ENCODE results near the gene FAM13A.

FAM13A gene

GRCh38 chr4:88933414-88934160 is 123.4 kb downstream of the FAM13A start:
- H3K9ac ChIP-seq (ENCODE audit: low read depth, low read length, poor library complexity): no peak overlapping the region
- no peak overlapping the region for H3K27ac ChIP-seq (replicated peaks; ENCODE audit: low read length)
- H2AK5ac ChIP-seq (ENCODE audit: low read depth, low read length): no peak overlapping the region
- H4K91ac ChIP-seq (ENCODE audit: low read depth, low read length, poor library complexity): no peak overlapping the region
- no peak overlapping the region for H3K23ac ChIP-seq (ENCODE audit: low read depth, low read length, poor library complexity)
- no peaks in the 10 kb centered on the region for H3K4me1 ChIP-seq (ENCODE audit: control insufficient read depth in 2 of 2, insufficient read depth in 1 of 2, low read depth in 1 of 2, low read length in 2 of 2)
- WGBS, 2 donors (ENCODE audit: extremely low coverage in 2 of 2, insufficient read length in 2 of 2, insufficient replicate concordance in 1 of 2): no CpG with 5 or more reads among the region's 3 CpGs
- H2BK120ac ChIP-seq (ENCODE audit: low read depth, low read length): no peak overlapping the region
- H3K36me3 ChIP-seq (replicated peaks in 1 of 2; ENCODE audit: control insufficient read depth in 2 of 2, insufficient read depth in 2 of 2, low read length in 2 of 2): peaks cover 0 to 3% of the 10 kb centered on the region in 2 donors
- H2BK15ac ChIP-seq (ENCODE audit: low read length): no peak overlapping the region
- H3K4me3 ChIP-seq (ENCODE audit: low read length in 2 of 2): no peak overlapping the region
- no peak overlapping the region for H3K4me2 ChIP-seq (ENCODE audit: insufficient read depth, low read length, poor library complexity, severe bottlenecking)
- no peak for DNase-seq (ENCODE audit: low spot score)
- H3K27me3 ChIP-seq (ENCODE audit: control insufficient read depth in 3 of 3, insufficient read depth in 3 of 3, low read depth in 1 of 3, low read length in 3 of 3): no peaks in the 10 kb centered on the region
- H3K79me1 ChIP-seq (ENCODE audit: low read depth, low read length): no peaks in the 10 kb centered on the region
- H2BK5ac ChIP-seq (ENCODE audit: low read length): no peak overlapping the region
- H3K9me3 ChIP-seq (replicated peaks in 1 of 2; ENCODE audit: control insufficient read depth in 2 of 2, insufficient read depth in 1 of 2, low read depth in 1 of 2, low read length in 2 of 2): no peaks in the 10 kb centered on the region
- no peak overlapping the region for H2AFZ ChIP-seq (ENCODE audit: low read length)
- no peak overlapping the region for H3K4ac ChIP-seq (ENCODE audit: low read length)
- H2BK12ac ChIP-seq (ENCODE audit: low read length): no peak overlapping the region
- no peak overlapping the region for H3K18ac ChIP-seq (ENCODE audit: low read length)
- H4K8ac ChIP-seq (ENCODE audit: low read depth, low read length): no peak overlapping the region
- H3K14ac ChIP-seq (ENCODE audit: low read length): no peak overlapping the region

DNA sequence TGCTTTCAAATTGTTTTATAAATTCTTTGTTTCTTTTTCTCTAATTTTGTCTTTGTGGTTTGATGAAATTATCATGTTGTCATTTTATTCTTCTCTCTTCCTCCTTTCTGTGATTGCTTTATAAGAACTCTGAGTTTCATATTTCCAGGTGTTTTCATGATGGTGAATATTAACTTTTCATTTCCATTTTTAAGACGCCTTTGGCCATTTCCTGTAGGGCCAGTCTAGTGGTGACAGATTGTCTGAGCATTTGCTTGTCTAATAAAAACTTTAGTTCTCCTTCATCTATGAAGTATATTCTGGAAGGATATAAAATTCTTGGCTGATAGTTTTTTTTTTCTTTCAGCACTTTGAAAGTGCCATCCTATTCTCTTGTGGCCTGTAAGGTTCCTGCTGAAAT is 128.1 kb downstream of the FAM13A start:
- no peak overlapping the region for H2BK15ac ChIP-seq (ENCODE audit: low read length)
- H3K14ac ChIP-seq (ENCODE audit: low read length): no peak overlapping the region
- H2AK5ac ChIP-seq (ENCODE audit: low read depth, low read length): no peak overlapping the region
- no CpG with 5 or more reads among the region's 1 CpG for WGBS, 2 donors (ENCODE audit: extremely low coverage in 2 of 2, insufficient read length in 2 of 2, insufficient replicate concordance in 1 of 2)
- H3K36me3 ChIP-seq (replicated peaks in 1 of 2; ENCODE audit: control insufficient read depth in 2 of 2, insufficient read depth in 2 of 2, low read length in 2 of 2): peaks cover 0 to 2% of the 10 kb centered on the region in 2 donors
- no peak overlapping the region for H3K4me3 ChIP-seq (ENCODE audit: low read length in 2 of 2)
- H3K9me3 ChIP-seq (replicated peaks in 1 of 2; ENCODE audit: control insufficient read depth in 2 of 2, insufficient read depth in 1 of 2, low read depth in 1 of 2, low read length in 2 of 2): peaks cover 0 to 2% of the 10 kb centered on the region in 2 donors
- no peak overlapping the region for H2BK5ac ChIP-seq (ENCODE audit: low read length)
- no peak overlapping the region for H3K9ac ChIP-seq (ENCODE audit: low read depth, low read length, poor library complexity)
- no peak overlapping the region for H2BK120ac ChIP-seq (ENCODE audit: low read depth, low read length)
- H4K8ac ChIP-seq (ENCODE audit: low read depth, low read length): no peak overlapping the region
- H3K4ac ChIP-seq (ENCODE audit: low read length): no peak overlapping the region
- no peak overlapping the region for H2AFZ ChIP-seq (ENCODE audit: low read length)
- no peak overlapping the region for H2BK12ac ChIP-seq (ENCODE audit: low read length)
- no peak overlapping the region for H3K4me2 ChIP-seq (ENCODE audit: insufficient read depth, low read length, poor library complexity, severe bottlenecking)
- H3K23ac ChIP-seq (ENCODE audit: low read depth, low read length, poor library complexity): no peak overlapping the region
- H3K27ac ChIP-seq (replicated peaks; ENCODE audit: low read length): no peak overlapping the region
- no peak overlapping the region for H4K91ac ChIP-seq (ENCODE audit: low read depth, low read length, poor library complexity)
- no peaks in the 10 kb centered on the region for H3K27me3 ChIP-seq (ENCODE audit: control insufficient read depth in 3 of 3, insufficient read depth in 3 of 3, low read depth in 1 of 3, low read length in 3 of 3)
- no peaks in the 10 kb centered on the region for H3K4me1 ChIP-seq (ENCODE audit: control insufficient read depth in 2 of 2, insufficient read depth in 1 of 2, low read depth in 1 of 2, low read length in 2 of 2)
- no peak for DNase-seq (ENCODE audit: low spot score)
- no peak overlapping the region for H3K18ac ChIP-seq (ENCODE audit: low read length)
- no peaks in the 10 kb centered on the region for H3K79me1 ChIP-seq (ENCODE audit: low read depth, low read length)

DNA sequence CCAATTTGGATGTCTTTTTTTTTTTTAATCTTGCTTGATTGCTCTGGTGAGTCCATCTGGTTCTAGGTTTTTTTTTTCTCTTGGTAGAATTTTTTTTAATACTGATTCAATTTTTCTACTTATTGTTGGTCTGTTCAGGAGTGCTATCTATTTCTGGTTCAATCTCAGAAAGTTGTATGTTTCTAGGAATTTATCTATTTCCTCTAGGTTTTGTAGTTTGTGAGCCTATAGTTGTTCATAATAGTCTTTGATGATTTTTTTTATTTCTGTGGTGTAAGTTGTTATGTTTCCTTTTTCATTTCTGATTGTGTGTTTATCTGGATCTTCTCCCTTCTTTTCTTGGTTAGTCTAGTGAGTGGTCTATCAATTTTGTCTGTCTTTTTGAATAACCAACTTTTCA is 129.6 kb downstream of the FAM13A start:
- no peak overlapping the region for H4K91ac ChIP-seq (ENCODE audit: low read depth, low read length, poor library complexity)
- H2BK120ac ChIP-seq (ENCODE audit: low read depth, low read length): no peak overlapping the region
- H3K36me3 ChIP-seq (replicated peaks in 1 of 2; ENCODE audit: control insufficient read depth in 2 of 2, insufficient read depth in 2 of 2, low read length in 2 of 2): peaks cover 0 to 2% of the 10 kb centered on the region in 2 donors
- H3K27ac ChIP-seq (replicated peaks; ENCODE audit: low read length): no peak overlapping the region
- no peak overlapping the region for H2AK5ac ChIP-seq (ENCODE audit: low read depth, low read length)
- peaks cover 0 to 2% of the 10 kb centered on the region in 2 donors for H3K9me3 ChIP-seq (replicated peaks in 1 of 2; ENCODE audit: control insufficient read depth in 2 of 2, insufficient read depth in 1 of 2, low read depth in 1 of 2, low read length in 2 of 2)
- DNase-seq (ENCODE audit: low spot score): no peak
- no peak overlapping the region for H2BK15ac ChIP-seq (ENCODE audit: low read length)
- no peak overlapping the region for H2AFZ ChIP-seq (ENCODE audit: low read length)
- no peak overlapping the region for H4K8ac ChIP-seq (ENCODE audit: low read depth, low read length)
- no peak overlapping the region for H2BK12ac ChIP-seq (ENCODE audit: low read length)
- no peaks in the 10 kb centered on the region for H3K27me3 ChIP-seq (ENCODE audit: control insufficient read depth in 3 of 3, insufficient read depth in 3 of 3, low read depth in 1 of 3, low read length in 3 of 3)
- H3K4me2 ChIP-seq (ENCODE audit: insufficient read depth, low read length, poor library complexity, severe bottlenecking): no peak overlapping the region
- no peak overlapping the region for H3K18ac ChIP-seq (ENCODE audit: low read length)
- no peaks in the 10 kb centered on the region for H3K79me1 ChIP-seq (ENCODE audit: low read depth, low read length)
- H2BK5ac ChIP-seq (ENCODE audit: low read length): no peak overlapping the region
- no peaks in the 10 kb centered on the region for H3K4me1 ChIP-seq (ENCODE audit: control insufficient read depth in 2 of 2, insufficient read depth in 1 of 2, low read depth in 1 of 2, low read length in 2 of 2)
- no peak overlapping the region for H3K4ac ChIP-seq (ENCODE audit: low read length)
- H3K14ac ChIP-seq (ENCODE audit: low read length): no peak overlapping the region
- no peak overlapping the region for H3K9ac ChIP-seq (ENCODE audit: low read depth, low read length, poor library complexity)
- H3K4me3 ChIP-seq (ENCODE audit: low read length in 2 of 2): no peak overlapping the region
- no peak overlapping the region for H3K23ac ChIP-seq (ENCODE audit: low read depth, low read length, poor library complexity)

GRCh38 chr4:88919056-88919455 is 137.9 kb downstream of the FAM13A start:
- H2BK15ac ChIP-seq (ENCODE audit: low read length): no peak overlapping the region
- H3K27me3 ChIP-seq (ENCODE audit: control insufficient read depth in 3 of 3, insufficient read depth in 3 of 3, low read depth in 1 of 3, low read length in 3 of 3): no peaks in the 10 kb centered on the region
- no peak overlapping the region for H3K4me2 ChIP-seq (ENCODE audit: insufficient read depth, low read length, poor library complexity, severe bottlenecking)
- no peak overlapping the region for H4K91ac ChIP-seq (ENCODE audit: low read depth, low read length, poor library complexity)
- peaks cover 2% of the 10 kb centered on the region for H3K79me1 ChIP-seq (ENCODE audit: low read depth, low read length)
- no peak for DNase-seq (ENCODE audit: low spot score)
- H3K9me3 ChIP-seq (replicated peaks in 1 of 2; ENCODE audit: control insufficient read depth in 2 of 2, insufficient read depth in 1 of 2, low read depth in 1 of 2, low read length in 2 of 2): peaks cover 1 to 7% of the 10 kb centered on the region in 2 donors
- no peaks in the 10 kb centered on the region for H3K4me1 ChIP-seq (ENCODE audit: control insufficient read depth in 2 of 2, insufficient read depth in 1 of 2, low read depth in 1 of 2, low read length in 2 of 2)
- no peak overlapping the region for H2BK5ac ChIP-seq (ENCODE audit: low read length)
- no peak overlapping the region for H3K23ac ChIP-seq (ENCODE audit: low read depth, low read length, poor library complexity)
- H3K4me3 ChIP-seq (ENCODE audit: low read length in 2 of 2): no peak overlapping the region
- no peak overlapping the region for H2BK12ac ChIP-seq (ENCODE audit: low read length)
- H3K4ac ChIP-seq (ENCODE audit: low read length): no peak overlapping the region
- peaks cover 0 to 3% of the 10 kb centered on the region in 2 donors for H3K36me3 ChIP-seq (replicated peaks in 1 of 2; ENCODE audit: control insufficient read depth in 2 of 2, insufficient read depth in 2 of 2, low read length in 2 of 2)
- H3K18ac ChIP-seq (ENCODE audit: low read length): no peak overlapping the region
- H3K27ac ChIP-seq (replicated peaks; ENCODE audit: low read length): no peak overlapping the region
- H2BK120ac ChIP-seq (ENCODE audit: low read depth, low read length): no peak overlapping the region
- no peak overlapping the region for H4K8ac ChIP-seq (ENCODE audit: low read depth, low read length)
- no peak overlapping the region for H3K9ac ChIP-seq (ENCODE audit: low read depth, low read length, poor library complexity)
- no peak overlapping the region for H2AFZ ChIP-seq (ENCODE audit: low read length)
- H2AK5ac ChIP-seq (ENCODE audit: low read depth, low read length): no peak overlapping the region
- H3K14ac ChIP-seq (ENCODE audit: low read length): no peak overlapping the region
